Cardiac muscle cell (in vitro differentiated cells and primary cell): ENCODE measurements around the gene GALNT18. TPM values are rescaled to one million over a fixed set of nuclear protein-coding genes. Genes with fewer than 3 reads are reported as not detected.

Experiments
- DNase-seq, 2 donors: peaks; one replicate each; pipeline versions ENCODE4 v3.0.0 to v3.0.0-alpha.2; 2010 to 2017; ENCODE audit warnings: low read depth in 1 of 2, low spot score in 1 of 2
- H3K27ac ChIP-seq: fragments of 200-600 bp; sonication (generic); 2 replicates; pipeline ENCODE4 v1.5.1; 2016
- H3K27me3 ChIP-seq: fragments of 200-600 bp; sonication (generic); 2 replicates; pipeline ENCODE4 v1.6.0; 2016; ENCODE audit warnings: control low read depth
- H3K36me3 ChIP-seq: fragments of 200-600 bp; sonication (generic); 2 replicates; pipeline ENCODE4 v1.5.1; 2016; ENCODE audit warnings: control low read depth
- H3K4me1 ChIP-seq: fragments of 200-600 bp; sonication (generic); 2 replicates; pipeline ENCODE4 v1.8.1; 2017; ENCODE audit warnings: low read depth, mild to moderate bottlenecking, mixed run types
- H3K4me3 ChIP-seq: fragments of 200-600 bp; sonication (generic); 2 replicates; pipeline ENCODE4 v1.5.1; 2016; ENCODE audit warnings: mild to moderate bottlenecking
- H3K9me3 ChIP-seq: fragments of 200-600 bp; sonication (generic); 2 replicates; pipeline ENCODE4 v1.5.1; 2017; ENCODE audit warnings: low read depth, mild to moderate bottlenecking, control low read depth
- polyA plus RNA-seq: library from polyadenylated mRNA; unstranded; fragments of >200 nt; fragmentation: Nextera tagmentation; extraction: Ambion mirVana; gene quantifications from 2 replicates; pipeline ENCODE4 v1.2.1, GENCODE V29; 2016
- total RNA-seq: library from RNA; depleted of rRNA; stranded (reverse); fragments of >200 nt; gene quantifications from 2 replicates; pipeline ENCODE4 v1.2.3, GENCODE V29; 2016
- TF ChIP-seq, protein P1 (sequence below): IDR thresholded peaks from 2 replicates; pipeline ENCODE4 v1.5.1; 2012; ENCODE audit warnings: low read depth, mild to moderate bottlenecking, low read length

Gene GALNT18
- total and polyA plus RNA-seq, 2 experiments from 2014 or later: 2.1 to 2.2 TPM

DNA sequence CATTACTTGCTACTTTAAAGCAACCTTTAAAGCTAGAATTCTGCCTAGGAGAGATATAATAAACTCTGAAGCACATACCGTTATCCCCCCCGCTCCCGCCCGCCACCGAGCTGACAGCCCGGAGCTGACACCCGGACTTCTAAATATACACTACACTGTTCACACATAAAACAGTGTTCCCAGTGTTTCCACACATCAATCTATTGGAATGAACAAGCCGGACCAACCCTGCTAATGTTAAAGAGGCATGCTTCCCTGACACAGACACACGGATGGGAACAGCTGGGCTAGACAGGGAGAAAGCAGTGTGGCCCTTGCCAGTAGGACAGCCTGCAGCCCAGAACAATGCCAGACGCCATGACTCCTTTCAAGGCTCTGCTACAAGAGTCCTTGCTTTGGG lies 160.3 kb downstream of the GALNT18 start:
- no peaks in the 10 kb centered on the region for H3K36me3 ChIP-seq
- TF ChIP-seq, protein P1, sequence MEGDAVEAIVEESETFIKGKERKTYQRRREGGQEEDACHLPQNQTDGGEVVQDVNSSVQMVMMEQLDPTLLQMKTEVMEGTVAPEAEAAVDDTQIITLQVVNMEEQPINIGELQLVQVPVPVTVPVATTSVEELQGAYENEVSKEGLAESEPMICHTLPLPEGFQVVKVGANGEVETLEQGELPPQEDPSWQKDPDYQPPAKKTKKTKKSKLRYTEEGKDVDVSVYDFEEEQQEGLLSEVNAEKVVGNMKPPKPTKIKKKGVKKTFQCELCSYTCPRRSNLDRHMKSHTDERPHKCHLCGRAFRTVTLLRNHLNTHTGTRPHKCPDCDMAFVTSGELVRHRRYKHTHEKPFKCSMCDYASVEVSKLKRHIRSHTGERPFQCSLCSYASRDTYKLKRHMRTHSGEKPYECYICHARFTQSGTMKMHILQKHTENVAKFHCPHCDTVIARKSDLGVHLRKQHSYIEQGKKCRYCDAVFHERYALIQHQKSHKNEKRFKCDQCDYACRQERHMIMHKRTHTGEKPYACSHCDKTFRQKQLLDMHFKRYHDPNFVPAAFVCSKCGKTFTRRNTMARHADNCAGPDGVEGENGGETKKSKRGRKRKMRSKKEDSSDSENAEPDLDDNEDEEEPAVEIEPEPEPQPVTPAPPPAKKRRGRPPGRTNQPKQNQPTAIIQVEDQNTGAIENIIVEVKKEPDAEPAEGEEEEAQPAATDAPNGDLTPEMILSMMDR: no peak
- no peak overlapping the region for H3K27ac ChIP-seq
- peak in 1 of 2 donors; percentile 55 for DNase-seq
- no peak overlapping the region for H3K4me3 ChIP-seq
- H3K4me1 ChIP-seq: no peaks in the 10 kb centered on the region
- no peaks in the 10 kb centered on the region for H3K9me3 ChIP-seq
- H3K27me3 ChIP-seq: no peaks in the 10 kb centered on the region

DNA sequence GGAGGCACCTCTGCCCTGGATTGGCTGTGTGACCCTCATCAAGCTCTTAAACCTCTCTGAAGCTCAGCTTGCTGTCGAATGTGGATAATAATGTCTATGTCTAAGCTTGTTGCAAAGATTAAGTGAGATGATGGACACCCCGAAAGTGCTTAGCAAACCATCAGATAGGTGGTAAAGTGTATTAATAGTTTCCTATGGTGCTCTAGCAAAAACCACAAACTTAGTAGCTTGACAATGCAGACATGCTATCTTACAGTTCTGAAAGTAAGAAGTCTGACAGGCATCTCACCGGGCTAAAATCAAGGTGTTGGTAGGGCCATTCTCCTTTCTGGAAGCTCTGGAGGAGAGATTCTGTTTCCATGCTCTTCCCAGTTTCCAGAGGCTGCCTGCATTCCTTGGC lies 162.2 kb downstream of the GALNT18 start:
- Histone ChIP-seq H3K27me3 (no peaks in the 10 kb centered on the region), H3K4me1 (no peaks in the 10 kb centered on the region)

DNA sequence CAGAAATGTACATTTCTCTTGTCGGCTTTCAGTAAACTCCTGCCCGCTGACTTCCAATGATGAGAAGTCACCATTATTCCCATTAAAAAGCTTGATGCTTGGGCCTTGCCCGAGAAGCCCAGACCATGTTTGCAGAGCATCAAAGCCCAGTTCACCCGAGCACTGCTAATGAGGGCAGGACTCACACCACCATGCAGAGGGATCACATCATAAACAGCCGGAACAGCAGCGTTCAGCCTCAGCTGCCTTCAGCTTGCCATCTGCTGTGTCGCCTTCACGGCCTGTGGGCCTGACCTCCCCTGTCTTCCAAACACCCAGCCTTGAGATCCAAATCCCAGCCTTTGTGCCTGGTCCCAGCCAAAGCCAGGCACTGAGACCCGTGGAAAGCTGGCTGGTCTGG lies 163.3 kb downstream of the GALNT18 start:
- Histone ChIP-seq H3K4me3 (no peak overlapping the region), H3K27me3 (no peaks in the 10 kb centered on the region), H3K9me3 (no peaks in the 10 kb centered on the region), H3K4me1 (no peaks in the 10 kb centered on the region), H3K36me3 (no peaks in the 10 kb centered on the region), H3K27ac (no peak overlapping the region)
- TF ChIP-seq, protein P1: no peak
- DNase-seq: no peak

More for the DNA sequence above, 162.2 kb downstream of the GALNT18 start:
- Histone ChIP-seq H3K4me3 (no peak overlapping the region), H3K9me3 (no peaks in the 10 kb centered on the region), H3K27ac (no peak overlapping the region), H3K36me3 (no peaks in the 10 kb centered on the region)
- no peak for DNase-seq
- TF ChIP-seq, protein P1: no peak

DNA sequence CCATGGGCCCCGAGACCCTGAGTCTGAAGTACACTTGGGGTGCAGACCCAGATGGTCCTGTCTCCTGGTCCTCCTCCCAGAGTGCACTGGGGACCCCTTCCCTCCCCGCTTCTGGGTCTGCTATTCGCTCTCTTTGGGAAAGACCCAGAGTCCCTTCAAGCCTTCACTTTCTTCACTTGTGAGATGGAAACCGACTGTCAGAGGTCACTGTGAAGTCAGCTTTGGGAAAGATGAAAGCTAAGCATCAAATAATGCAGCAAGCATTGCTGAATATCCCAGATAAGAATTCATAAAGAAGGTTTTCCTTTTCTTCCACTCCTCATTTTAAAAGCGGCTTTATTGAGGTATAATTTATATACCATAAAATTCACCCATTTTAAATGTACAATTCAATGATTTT lies 163.8 kb downstream of the GALNT18 start:
- TF ChIP-seq, protein P1: no peak
- H3K27me3 ChIP-seq: no peaks in the 10 kb centered on the region
- no peaks in the 10 kb centered on the region for H3K36me3 ChIP-seq
- H3K27ac ChIP-seq: no peak overlapping the region
- DNase-seq: no peak
- H3K9me3 ChIP-seq: no peaks in the 10 kb centered on the region
- no peak overlapping the region for H3K4me3 ChIP-seq
- no peaks in the 10 kb centered on the region for H3K4me1 ChIP-seq

DNA sequence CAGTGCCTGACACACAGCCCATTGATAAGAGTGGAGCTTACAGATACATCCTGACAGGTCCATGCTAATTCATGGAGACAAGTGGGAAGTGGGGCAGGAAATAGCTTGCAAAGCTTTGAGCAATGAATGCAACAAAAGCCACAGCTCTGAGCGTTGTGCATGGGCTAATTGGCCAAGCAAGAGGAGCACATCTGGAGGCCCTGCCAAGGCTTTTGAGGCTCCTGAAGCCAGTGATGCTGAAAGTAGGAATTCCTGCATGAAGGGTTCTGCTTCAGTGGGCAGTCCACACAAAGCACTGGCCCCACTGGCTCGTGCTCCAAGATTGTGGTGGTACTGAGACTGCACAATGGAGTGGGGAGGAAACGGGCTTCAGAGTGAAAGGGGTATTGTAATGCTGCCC lies 164.9 kb downstream of the GALNT18 start:
- no peak overlapping the region for H3K27ac ChIP-seq
- no peaks in the 10 kb centered on the region for H3K36me3 ChIP-seq
- DNase-seq: no peak
- no peaks in the 10 kb centered on the region for H3K4me1 ChIP-seq
- no peak overlapping the region for H3K4me3 ChIP-seq
- no peaks in the 10 kb centered on the region for H3K9me3 ChIP-seq
- H3K27me3 ChIP-seq: no peaks in the 10 kb centered on the region
- TF ChIP-seq, protein P1: no peak

DNA sequence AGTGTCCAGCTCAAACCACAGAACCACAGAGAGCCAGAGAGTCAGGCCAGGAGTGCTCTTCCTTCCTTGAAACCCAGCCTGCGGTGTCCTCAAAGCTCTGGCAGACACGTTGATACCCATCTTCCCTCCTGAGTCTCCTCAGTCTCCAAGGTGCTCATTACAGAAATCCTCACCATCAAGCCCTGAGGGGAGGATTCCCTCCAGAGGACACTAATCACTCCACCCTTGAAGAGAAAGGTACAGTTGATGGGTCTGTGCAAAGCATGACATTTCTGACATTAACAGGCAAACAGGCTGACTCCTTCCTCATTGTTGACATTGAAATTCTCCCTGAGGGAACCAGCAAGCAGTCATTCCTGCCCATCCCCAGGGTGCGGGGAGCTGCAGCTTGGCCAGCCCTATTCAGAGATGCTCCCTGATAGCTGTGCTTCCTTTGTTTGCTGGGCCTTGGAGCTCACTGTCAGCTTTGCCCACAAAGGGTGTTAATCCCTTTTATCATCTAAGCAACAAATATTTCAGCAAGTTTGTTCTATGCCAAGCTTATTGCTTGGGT lies 167.1 kb downstream of the GALNT18 start:
- Histone ChIP-seq H3K27ac (no peak overlapping the region), H3K36me3 (no peaks in the 10 kb centered on the region), H3K4me3 (no peak overlapping the region), H3K27me3 (no peaks in the 10 kb centered on the region), H3K9me3 (no peaks in the 10 kb centered on the region), H3K4me1 (no peaks in the 10 kb centered on the region)
- TF ChIP-seq, protein P1: no peak
- no peak for DNase-seq
